Glomerular endothelial cell (primary cell): ENCODE measurements around the gene MAP4K4. TPM values are rescaled to one million over a fixed set of nuclear protein-coding genes. Genes with fewer than 3 reads are reported as not detected.
"Not testable (repeated sequence)": the region's sequence is repeated elsewhere in the genome, so short reads cannot be mapped to it uniquely, and the experiment has no call there.

Source experiments
- DNase-seq: peaks from one replicate; pipeline ENCODE4 v3.0.0-alpha.2; 2011; ENCODE audit warnings: low read depth, low spot score; ENCODE audit errors: extremely low read depth
- total RNA-seq: library from RNA; depleted of rRNA; stranded (reverse); fragments of >200 nt; gene quantifications from 2 replicates; pipeline ENCODE4 v1.2.3, GENCODE V29; 2015

Gene MAP4K4
- total RNA-seq, 1 donor from 2014 or later, result 305 TPM

- no peak for DNase-seq
These were observed 44.4 kb downstream of the MAP4K4 start for GRCh38 chr2:101741775-101742520.

- DNase-seq, result no peak
These were observed 45.0 kb downstream of the MAP4K4 start for GRCh38 chr2:101742547-101742946.

DNA sequence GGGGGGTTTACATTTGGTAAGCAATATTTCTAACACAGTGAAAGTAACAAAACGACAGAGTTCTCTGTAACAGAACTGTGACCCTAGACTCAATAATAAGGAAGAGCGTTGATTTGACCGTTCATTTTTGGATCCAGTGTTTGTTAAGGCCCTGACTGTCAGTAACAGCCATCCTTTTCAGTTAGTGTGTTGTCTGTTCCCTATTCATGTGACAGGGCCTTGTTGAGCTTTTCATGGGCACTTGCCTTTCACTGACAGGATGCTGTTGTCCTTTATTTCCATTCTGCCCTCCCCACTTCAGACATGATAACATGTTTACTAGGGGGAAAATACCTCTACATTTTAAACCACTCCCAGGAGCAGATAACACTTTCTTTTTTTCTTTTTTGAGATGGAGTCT lies 45.8 kb downstream of the MAP4K4 start:
- DNase-seq, result no peak

GRCh38 chr2:101744832-101745231 lies 47.3 kb downstream of the MAP4K4 start:
- no peak for DNase-seq

DNA sequence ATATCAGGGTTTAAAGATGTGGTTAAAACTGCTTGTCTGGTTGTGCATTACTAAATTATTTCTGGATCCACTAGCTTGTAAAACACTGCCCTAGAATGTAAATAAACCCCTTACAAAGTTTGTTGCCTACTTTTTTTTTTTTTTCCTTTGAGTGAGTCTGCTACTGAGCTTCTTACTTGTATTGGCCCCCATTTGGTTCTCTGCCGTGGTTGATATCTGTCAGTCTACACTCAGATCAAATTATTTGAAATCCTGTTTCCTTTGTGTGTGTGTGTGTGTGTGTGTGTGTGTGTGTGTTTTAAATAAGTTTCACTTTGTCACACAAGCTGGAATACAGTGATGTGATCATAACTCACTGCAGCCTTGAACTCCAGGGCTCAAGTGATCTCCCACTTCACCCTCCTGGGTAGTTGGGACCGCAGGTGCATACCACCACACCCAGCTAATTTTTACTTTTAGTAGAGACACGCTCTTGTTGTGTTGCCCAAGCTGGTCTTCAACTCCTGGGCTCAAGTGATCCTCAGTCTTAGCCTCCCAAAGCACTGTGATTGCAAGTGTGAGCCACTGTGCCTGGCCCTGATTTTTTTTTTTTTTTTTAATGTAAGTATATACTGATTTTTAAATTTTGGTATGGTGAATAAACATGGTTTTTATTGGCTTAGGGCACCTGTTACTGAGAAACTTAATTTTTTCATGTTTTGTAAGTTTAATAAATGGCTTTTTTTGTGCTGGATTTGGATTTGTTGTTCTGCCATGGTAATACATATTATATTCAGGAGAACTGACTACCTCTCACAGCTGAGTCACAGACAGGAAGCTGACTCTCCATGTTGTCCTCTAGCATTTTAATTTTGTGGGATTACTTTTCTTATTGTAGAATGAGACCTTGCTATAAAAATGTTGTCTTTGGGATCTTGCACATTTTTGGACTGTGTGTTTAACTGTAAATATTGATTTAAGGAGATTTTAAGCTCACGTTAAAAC lies 48.5 kb downstream of the MAP4K4 start:
- DNase-seq, result no peak

- no peak for DNase-seq
These were observed 50.5 kb downstream of the MAP4K4 start for GRCh38 chr2:101748000-101748399.

DNA sequence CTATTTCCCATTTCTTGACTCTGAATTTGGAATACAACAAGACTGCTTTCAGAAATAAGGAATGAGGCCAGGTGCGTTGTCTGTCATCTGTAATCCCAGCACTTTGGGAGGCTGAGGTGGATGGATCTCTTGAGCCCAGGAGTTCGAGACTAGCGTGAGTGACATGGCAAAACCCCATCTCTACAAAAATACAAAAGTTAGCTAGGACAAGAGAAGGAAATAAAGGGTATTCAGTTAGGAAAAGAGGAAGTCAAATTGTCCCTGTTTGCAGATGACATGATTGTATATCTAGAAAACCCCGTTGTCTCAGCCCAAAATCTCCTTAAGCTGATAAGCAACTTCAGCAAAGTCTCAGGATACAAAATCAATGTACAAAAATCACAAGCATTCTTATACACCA lies 51.0 kb downstream of the MAP4K4 start:
- DNase-seq, result not testable (repeated sequence)

DNA sequence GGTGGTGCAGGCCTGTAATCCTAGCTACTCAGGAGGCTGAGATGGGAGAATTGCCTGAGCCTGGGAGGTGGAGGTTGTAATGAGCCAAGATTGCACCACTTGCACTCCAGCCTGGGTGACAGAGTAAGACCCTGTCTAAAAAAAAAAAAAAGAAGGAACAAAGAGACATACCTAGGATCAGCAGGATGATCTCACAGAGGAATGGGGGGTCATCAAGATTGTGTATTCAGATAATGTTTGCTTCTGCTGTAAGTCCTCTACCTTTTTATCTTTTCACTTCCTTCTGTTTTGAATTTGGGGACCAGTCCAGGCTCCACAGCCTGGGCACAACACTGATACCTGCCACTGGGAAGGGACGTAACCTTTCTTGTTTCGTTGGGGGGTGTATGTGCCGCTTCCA lies 53.2 kb downstream of the MAP4K4 start:
- no peak for DNase-seq

DNA sequence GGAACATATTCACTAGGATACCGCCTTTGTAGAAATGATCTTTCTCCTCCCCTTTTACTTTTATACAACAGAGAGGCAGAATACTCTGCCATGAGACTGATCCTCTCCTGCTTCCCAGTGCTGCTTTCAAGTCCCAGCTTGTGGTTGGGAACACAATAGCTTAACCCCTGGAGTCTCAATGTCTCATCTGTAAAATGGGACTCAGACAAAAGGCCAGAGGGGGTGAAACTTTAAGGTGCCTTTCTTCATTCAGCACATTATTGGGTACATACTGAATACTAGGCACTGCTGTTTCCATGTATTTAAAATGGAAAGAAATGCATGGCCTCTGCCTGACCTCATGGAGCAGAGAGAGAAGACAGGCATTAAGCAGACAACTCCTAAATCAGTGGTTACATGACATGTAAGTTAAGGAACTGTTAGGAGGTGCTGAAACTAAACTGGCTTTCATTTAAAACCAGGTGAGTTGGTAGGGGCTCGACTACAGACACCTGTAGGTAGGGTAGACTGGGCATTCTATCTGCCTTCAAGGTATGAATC lies 53.8 kb downstream of the MAP4K4 start:
- DNase-seq, result no peak

DNA sequence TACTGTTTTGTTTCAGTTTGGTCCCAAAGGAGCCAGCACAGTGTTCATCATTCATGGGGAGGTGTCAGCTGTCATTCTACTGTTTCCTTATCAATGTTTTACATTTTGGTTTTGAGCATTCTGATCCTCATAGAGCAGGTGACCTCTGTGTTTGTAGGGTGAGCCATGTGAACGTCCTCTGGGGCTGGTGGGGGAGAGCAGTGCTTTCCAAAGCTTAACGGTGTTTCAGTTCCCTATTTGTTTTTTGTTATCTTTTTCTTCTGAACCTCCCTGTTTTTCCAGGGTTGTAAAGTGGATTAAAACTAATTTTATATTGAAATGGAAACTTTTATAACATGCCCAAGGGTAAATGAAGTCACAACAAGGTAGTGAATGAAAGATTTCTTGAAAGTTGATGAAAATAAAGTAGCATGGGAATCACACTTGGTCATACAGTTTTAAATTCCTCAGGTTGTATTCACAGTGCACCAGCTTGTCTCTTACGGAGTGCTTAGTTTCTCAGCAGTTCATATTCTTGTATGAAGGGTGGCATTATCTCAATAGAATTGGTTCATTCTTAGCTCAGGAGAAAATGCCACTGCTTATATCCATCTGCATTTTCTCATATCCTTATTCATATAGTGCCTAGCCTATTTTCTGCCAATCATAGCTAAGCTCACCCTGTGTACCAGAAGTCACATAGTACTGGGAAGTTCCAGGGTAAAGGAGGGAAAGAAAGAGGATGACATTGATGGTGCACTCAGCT lies 54.5 kb downstream of the MAP4K4 start:
- no peak for DNase-seq

DNA sequence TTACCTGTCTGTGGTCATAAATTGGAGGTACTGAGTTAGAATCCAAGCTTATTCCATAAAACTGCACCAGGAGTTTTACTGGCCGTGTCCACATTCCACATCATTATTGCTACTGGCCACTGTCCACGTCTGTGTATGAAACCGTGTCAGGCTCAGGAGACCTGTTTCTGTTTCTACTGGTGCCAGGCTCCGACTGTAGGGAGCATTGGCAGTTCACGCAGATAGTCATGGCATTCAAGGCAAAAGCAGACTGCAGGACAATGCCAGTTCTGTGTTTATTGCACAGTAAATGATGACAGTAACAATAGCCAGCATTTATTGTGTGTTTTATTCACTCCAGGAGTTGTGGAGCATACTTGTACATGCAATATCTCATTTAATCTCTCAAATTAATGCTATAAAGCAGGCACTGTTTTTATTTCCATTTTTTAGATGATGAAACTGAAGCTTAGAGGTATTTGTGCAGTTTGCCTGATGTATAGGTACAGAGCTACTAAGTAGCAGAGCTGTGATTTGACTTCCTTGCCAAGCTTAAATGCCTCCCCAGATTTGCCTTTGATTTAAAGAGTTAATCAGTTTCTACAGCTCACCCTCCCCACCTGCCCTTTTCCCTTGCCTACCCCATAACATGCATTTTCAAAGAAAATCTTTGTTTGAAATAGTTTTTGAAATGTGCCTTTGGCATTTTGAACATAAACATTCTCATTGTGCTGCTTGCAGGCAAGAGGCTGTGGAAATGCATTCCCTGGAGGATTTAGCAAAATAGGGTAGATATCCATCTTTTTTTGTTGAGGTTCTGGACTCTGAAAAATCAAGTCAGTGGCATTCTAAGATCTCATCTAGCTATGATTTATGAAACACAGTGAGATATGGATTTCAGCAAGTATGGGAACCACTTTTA lies 55.5 kb downstream of the MAP4K4 start:
- DNase-seq, result no peak

DNA sequence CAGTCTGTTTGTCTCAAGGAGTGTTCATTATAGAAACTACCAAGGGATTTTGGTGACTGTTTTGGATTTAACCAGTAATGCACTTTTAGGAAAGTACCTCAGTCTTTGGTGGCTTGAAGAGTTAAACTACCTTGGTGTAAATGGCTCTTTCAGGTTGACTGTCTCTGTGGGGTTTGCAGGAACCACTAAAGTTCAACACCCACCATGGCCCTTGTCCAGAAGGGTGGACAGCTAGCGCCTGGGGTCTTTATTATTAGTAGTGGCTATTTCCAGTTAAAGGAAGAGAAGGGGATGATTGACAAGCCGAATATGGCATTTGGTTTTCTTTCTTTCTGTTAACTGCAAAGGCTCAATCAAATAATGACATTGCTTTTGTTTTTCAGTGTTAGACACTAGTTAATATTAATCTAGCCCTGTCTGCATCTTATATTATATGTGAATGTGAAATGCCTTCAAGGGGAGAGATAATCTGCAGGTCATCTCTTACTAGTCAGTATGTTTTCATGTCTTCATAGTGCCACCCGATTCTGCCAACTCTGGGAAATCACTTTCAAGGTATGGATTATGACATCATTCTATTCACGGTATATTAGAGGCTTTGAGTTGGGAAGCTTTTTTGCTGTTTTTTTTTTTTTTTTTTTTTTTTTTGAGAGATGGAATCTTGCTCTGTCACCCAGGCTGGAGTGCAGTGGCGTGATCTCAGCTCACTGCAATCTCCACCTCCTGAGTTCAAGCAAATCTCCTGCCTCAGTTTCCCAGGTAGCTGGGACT lies 56.4 kb downstream of the MAP4K4 start:
- DNase-seq, result no peak

GRCh38 chr2:101754618-101755017 lies 57.1 kb downstream of the MAP4K4 start:
- DNase-seq, result no peak

GRCh38 chr2:101756266-101756665 lies 58.8 kb downstream of the MAP4K4 start:
- DNase-seq, result no peak

DNA sequence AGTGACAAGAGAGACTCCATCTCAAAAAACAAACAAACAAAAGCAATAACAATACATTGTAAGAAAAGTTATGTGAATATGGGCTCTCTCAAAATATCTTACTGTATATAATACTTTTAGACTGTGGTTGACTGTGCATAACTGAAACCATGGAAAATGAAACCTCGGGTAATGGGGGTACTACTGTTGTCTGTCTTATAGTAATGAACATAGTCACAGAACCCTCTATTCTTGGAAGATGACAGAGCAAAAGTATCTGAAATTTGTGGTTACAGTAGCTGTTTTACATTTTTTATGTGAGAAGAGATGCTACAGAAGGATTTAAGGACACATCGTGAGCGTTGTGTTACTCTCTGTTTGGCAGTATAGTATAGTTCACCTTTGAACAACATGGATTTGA lies 60.5 kb downstream of the MAP4K4 start:
- no peak for DNase-seq

DNA sequence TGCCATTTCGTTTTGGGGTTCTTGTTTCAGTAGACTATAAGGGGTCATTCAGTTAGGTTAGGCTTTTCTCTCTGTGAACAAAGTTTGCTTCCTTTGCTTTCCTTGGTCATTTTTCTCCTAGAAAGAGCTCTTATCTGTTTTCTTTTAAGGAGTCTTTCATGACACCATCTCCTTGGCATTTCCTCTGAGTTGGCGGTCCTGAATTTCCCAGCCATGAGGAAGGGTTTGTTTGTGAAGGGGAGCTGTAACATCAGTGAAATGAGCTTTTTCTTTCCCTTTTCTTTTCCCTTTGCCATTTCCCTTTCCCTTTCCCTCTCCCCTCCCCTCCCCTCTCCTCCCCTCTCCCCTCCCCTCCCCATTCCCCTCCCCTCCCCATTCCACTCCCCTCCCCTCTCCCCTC lies 61.7 kb downstream of the MAP4K4 start:
- DNase-seq, result peak; percentile 93

GRCh38 chr2:101762451-101763171 lies 65.1 kb downstream of the MAP4K4 start:
- no peak for DNase-seq
